CD4-positive, alpha-beta T cell treated with Interleukin-17A for 1 hour (primary cell): Measurements from ENCODE around the gene CASP3.
A peak's percentile ranks its signal among the peaks of the same experiment; 100 is the strongest.
"Not testable (repeated sequence)": the region's sequence is repeated elsewhere in the genome, so short reads cannot be mapped to it uniquely, and the experiment has no call there.

ENCODE experiments used
- DNase-seq: peaks from one replicate; pipeline ENCODE4 v3.0.0-alpha.2; 2020

Gene CASP3

DNA sequence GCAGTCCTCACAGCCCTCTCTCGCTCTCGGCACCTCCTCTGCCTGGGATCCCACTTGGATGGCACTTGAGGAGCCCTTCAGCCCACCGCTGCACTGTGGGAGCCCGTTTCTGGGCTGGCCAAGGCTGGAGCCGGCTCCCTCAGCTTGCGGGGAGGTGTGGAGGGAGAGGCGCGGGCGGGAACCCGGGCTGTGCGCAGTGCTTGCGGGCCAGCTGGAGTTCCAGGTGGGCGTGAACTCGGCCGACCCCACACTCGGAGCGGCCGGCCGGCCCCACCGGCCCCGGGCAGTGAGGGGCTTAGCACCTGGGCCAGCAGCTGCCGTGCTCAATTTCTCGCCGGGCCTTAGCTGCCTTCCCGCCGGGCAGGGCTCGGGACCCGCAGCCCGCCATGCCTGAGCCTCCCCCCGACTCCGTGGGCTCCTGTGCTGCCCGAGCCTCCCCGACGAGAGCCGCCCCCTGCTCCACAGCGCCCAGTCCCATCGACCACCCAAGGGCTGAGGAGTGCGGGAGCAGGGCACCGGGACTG lies 57.4 kb downstream of the CASP3 start:
- DNase-seq, result not testable (repeated sequence)

GRCh38 chr4:184591070-184591677 lies 58.1 kb downstream of the CASP3 start:
- DNase-seq, result no peak

- DNase-seq, result no peak
Observed at GRCh38 chr4:184590196-184590595, 59.1 kb downstream of the CASP3 start.

GRCh38 chr4:184588893-184589292 lies 60.4 kb downstream of the CASP3 start:
- DNase-seq, result no peak

DNA sequence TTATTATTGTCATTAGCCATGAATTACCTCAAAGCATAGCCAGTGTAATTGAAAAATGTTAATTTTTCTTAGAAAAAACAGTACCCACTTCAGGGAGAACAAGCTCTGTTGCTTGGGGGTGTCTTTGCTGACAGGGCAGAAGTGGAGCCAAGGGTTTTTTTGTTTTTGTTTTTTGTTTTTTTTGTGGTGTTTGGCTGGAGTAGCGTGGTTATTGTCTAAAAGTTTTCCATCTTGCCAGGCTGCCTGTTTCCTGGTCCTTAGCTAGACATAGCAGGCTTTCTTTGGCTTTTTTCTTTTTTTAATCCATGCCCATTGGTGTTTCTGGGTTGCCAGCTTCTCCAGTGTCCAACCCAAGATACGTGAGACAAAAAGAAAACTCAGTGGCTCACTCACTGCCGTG lies 61.5 kb downstream of the CASP3 start:
- no peak for DNase-seq

GRCh38 chr4:184587221-184587620 lies 62.0 kb downstream of the CASP3 start:
- no peak for DNase-seq

- DNase-seq, result peak; percentile 13
Observed at GRCh38 chr4:184583738-184584502, 65.3 kb downstream of the CASP3 start.
